Measurements from ENCODE around the gene MAP1B.

Gene MAP1B

DNA sequence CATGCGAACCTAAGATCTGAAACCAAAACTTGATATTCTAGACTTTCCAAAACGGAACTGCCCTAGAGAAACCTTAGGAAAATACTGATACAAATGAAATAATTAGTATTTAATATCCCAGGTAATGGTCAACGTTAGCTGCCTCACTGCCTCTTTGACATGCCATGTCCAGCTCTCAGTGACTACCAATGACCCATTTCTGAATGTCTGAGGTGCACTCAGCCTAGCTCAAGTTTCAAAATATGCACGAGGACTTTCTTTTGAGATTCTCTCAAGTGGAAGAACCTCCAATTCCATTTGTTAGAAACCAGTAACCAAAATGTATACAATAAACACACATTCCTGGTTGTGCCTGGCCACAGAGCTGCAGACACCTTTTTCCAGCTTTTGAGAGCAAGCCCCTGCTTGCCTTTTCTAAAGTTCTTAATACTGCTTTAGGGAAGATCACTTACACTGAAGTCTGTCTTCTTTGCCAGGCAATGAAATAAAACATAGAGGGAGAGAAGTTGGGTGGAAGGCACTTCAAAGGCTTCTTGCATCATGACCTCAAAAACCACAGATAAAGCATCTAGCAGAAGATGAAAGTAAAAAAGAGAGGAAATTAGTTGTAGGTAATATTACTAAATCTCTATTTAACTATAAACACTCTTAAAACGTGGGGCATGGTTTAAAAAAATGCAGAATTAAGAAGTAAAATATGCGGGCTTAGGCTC is 124.9 kb downstream of the MAP1B start:
- peak; percentile 10 to 13 for DNase-seq

- DNase-seq: no peak
Measured at GRCh38 chr5:72232838-72233237, 125.6 kb downstream of the MAP1B start.

GRCh38 chr5:72233835-72234234 is 126.6 kb downstream of the MAP1B start:
- no peak for DNase-seq

DNA sequence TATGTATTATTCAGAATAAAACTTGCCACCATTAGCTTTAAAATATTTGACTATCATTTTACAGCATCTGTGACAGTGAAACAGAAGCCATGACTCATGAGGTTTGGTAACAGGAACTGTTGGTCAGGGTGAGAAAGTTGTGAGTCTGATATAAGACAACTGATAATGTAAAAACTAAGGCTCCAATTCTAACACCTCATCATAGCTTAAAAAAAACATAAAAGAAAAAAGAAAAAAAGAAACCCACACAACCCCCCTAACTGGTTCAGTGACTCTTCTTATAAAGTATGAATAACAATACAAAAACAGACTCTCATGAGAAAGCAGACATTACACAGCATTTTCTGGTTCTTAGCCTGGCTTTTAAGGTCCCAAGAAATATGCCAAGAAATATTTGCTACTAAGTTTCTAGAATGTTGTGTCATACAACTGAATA is 127.0 kb downstream of the MAP1B start:
- DNase-seq: peak; percentile 65 to 67

- DNase-seq: no peak
Measured at GRCh38 chr5:72234868-72235267, 127.6 kb downstream of the MAP1B start.

DNA sequence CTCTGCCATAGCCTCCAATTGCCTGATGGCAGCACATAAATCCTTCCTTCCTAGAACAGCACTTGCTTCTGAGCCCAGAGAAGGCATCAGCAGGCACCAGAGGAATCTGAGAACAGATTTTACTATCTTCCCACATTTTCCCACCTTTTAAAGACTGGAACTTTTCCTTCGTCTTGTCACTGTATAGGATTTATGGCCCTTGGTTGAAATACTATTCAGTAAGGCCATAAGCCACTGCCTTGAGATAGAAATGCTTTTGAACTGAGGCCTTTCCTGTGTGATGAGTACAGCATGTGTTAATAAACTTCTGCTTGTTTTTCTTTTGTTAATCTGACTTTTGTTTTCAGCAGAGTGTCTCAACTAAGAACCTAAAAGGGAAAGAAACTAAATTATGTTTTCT is 128.4 kb downstream of the MAP1B start:
- DNase-seq: no peak

GRCh38 chr5:72237415-72237814 is 130.1 kb downstream of the MAP1B start:
- DNase-seq: no peak

DNA sequence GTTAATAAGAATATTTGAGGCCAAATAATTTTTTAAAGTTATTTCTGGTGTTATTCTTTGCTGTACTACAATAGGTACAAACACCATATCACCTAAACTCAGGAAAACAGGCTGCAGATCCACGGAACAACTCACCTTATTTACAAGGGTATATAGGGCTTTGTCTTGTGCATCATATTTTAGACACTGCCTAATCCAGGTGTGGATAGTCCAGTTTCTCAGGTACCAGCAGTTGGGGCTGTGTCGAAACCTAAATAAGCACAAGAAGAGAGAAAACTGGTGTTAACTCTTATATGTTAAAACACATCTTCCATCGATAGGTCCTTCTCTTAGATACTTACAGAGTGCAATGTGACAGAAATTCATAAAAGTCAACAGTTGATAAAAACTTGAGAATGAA is 130.6 kb downstream of the MAP1B start:
- no peak for DNase-seq

DNA sequence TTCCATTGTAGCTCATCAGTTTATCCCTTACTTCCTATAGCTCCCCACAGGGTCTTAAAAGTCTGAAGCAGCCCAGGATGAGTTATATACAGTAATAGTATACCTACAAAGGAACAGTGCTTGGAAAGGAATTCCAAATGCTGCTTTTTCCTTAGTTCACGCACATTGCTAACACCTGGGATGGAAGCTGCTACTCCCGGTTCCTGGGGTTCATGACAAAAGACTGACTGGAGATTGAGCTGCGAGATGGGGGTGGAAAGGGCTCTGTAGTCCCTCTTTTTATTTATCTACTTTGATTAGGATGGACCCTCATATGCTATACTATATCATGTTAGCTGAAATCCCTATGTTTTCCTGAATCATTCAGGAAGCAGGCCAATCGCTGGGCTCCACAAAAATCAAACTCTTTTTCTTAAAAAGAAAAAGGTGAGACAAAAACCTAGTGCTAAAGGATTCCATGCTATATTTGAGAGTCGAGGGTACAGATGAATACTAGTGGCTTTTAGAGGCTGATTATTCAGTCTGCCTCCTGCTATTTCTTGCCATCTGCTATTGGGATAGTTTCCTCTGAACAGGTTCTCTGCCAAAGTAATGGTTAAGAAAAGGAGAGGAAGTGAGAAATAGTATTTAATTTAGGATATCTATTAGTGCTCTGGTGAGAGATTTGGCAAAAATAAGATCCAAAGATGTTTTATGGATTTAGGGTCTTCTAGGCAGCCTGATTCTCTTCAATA is 131.6 kb downstream of the MAP1B start:
- DNase-seq: no peak

DNA sequence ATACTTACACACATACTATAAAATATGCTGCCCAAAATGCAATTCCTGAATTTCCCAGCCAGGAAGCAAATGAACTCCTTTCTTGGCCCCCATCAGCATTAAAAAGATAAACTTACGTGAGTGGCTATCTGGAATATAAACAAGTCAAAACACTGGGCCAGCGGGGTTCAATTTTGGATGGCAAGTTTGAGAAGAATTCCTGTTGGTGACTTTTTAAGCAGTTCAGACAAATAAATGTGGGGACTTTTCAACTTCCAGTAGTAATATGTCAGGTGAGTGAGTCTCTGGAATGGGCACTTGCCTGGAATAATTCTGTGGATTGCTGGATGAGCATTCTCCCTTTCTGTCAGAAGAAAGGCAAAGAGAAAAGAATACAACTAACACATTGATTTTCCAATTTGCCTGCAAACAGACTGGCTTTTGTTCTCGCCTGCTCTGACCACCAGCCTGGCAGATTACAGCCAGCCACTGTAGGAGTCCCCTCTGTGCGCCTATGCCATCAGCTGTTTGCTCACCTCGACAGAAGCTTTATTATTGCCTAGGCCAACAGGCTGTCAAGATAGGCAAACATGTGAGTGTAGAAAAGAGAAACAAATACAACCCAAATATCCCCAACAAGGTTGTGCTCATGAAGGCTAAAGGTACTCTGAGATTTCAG is 134.2 kb downstream of the MAP1B start:
- no peak for DNase-seq

DNA sequence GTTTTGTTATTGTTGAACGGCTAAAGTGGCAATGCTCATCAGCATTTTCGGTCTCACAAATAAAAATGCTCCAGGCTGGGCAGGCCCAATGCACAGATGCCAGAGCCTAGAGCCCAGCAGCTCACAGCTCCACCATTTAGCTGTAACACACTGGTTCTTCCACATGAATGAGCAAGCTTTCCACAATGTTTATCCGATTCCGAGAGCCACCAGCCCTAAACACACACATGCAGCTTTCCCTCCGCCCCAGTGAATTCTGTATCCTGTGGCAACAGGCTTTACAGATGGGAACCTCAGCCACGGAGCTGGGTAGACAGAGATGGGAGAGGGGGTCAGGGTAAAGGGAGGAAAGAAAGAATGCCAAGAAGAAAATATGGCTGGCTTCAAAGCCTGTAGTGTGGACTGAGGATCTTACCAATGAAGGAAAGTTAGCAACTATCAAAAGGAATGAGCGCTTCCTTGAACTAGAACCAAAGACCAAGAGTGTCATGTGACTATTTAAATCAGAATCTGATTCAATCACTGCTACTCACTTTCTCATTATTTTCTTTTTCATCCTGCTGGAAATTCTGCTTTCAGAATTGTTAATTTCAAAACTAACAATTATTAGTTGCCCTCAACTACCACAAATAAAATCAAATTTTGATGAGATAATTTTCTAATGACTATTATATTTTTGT is 135.7 kb downstream of the MAP1B start:
- DNase-seq: no peak

- no peak for DNase-seq
Measured at GRCh38 chr5:72243706-72244105, 136.4 kb downstream of the MAP1B start.

- DNase-seq: peak; percentile 18 to 31
Measured at GRCh38 chr5:72244862-72245371, 137.6 kb downstream of the MAP1B start.

- DNase-seq: no peak
Measured at GRCh38 chr5:72245546-72245945, 138.3 kb downstream of the MAP1B start.

DNA sequence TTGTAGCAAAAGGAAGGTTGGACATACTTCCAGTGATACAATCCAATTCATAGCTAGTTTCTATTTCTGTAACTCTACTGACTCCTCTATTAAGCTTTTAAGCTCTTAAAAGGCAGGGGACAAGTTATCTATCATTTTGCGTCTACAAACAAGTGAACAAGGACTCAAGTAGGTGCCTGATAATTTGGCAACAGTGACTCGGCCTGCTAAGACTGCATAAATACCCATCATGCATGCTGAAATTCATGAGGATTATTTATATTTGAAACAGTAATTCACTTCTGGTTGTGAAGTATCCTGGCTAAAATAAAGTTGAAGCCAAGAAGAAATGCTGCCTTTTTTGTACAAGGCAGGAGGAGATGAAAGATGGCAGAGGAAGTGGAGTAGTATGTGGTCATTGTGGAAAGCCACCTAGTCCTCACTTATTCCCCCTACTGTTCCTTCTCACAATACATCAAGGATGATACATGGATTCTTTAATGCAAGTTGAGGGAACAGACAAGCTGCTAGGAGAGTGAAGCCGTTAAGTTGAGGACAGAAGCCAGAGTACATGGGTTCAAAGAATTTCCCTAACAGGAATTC is 138.8 kb downstream of the MAP1B start:
- peak; percentile 87 to 92 for DNase-seq

GRCh38 chr5:72246954-72247442 is 139.7 kb downstream of the MAP1B start:
- DNase-seq: no peak

DNA sequence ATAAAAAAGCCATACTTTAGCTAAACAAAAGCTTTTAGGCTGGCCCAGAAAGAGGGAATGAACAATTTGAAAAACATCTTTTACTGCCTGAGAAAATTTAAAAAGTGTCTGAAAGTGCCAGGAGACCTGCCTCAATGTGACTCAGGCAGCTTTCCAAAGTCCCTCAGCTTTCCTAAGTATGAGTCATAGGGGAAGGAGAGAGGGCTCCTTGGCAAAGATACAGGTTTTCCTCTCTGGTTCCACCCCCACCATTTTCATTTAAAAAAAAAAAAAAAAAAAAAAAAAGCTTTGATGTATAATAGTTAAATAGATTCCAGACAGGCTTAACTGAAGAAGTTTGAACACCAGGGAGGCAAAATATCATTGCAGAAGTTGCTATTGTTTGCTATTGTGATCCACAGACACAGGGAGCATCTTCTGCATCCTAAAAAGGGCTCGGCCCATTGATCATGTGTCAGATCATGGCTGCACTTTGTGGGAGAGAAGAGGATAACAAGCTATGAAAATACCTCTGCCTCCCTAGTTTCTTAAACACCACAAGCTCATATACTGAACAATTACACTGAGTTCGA is 141.2 kb downstream of the MAP1B start:
- DNase-seq: no peak

DNA sequence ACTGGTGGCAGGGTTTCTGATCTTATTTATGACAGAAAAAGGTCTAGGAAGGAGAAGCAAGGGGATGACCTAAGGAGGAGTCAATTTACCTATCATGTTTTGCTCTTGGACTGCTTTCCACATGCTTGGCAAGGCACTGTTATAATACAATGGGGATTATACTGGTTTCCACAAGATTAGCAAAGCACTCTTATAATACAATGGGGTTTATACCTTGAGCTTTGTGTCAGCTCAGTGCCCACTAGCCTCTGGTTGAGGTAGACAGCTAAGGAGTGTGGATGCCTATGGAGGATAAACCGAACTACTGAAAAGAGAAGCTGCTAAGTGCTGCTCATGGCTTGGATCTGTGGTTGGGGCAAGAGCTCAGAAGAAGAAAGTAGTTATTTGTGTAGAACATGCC is 144.1 kb downstream of the MAP1B start:
- no peak for DNase-seq

DNA sequence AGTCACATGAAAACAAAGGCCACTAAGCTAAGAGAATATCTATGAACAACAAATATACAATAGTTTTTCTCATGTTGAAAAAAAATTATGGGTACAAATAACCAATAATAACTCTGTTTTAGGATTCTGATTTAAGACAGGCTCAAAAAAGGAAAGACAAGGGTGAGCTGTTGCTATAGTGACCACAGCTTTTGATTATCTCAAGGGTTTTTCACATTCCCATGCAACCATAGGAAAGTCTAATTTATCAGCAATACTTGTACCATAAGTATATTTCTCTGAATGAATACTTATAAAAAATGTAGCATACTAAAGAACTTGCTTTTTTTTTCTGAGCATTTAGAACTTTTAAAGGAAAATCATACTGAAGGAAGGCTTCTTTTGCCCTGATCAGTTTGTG is 144.7 kb downstream of the MAP1B start:
- DNase-seq: no peak

DNA sequence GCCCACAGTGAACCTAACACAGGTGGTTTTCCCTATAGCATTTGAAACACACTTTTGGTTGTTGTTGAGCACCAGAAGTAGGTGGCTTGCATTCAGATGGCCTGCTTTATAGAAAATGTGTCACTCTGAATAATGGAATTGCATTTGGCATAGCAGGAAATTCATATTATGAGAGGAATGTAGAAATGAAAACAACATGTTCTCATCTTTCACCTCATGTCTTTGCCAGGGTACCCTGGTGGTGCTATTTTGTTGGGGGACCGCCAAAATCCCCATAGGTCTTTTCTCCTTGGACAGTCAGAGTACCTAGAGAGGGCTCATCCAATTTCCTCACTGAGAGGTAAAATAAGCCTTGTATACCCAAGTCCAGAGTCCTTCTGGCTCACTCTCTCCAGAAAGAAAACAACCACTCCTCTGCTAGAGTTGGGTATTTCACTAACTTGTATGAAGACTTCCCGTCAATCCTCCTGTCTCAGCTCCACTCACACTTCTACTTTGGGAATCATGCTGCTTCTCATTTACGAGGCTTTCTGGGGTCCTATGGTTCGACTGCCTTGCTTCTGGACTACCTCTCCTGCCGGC is 145.4 kb downstream of the MAP1B start:
- no peak for DNase-seq

- DNase-seq: no peak
Measured at GRCh38 chr5:72255237-72255636, 148.0 kb downstream of the MAP1B start.

- DNase-seq: no peak
Measured at GRCh38 chr5:72255670-72256069, 148.4 kb downstream of the MAP1B start.
